ENCODE data around the gene SPDEF.

The SPDEF gene

DNA sequence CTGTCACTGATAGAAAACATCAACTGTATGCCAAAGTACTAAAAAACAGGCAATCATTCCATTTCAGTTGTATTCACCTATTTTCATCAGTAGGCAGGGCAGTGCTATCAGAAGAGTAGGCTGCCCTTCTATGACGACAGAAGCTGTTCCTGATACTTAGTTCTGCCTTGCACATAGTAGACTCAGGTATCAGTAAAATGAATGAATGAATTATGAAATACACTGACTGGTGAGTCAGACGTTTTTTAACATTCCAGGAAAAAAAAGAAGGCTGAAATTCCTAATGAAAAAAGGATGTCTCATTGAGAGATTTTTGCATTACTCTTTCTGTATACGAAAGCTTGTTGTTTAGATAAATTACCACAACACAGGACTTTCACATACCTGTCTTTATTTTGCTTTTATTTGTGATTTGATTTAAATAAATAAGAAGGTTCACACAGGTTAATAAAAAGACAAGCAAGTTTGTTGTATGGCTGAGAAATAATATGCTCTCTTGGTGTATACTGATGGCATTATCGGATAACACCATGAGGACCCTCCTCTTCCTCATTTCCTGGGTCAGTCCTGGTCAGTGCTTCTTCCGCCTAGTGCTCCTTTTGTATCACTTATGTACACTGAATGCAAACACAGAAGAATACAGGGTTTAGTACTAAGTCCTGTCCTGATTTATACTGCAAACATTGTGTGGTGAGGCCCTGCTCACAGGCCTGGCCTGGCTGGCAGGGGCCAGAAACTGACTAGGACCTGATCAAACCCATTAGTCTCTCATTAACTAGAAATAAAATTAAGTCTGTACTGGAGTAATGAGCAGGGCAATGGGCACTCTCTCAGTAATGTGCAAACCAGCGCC lies 39.4 kb upstream of the SPDEF start:
- H3K36me3 ChIP-seq (ENCODE audit: insufficient read depth, low read length), result peaks cover 13% of the 10 kb centered on the region
- H3K9me3 ChIP-seq (ENCODE audit: low read length), result no peaks in the 10 kb centered on the region
- no peaks in the 10 kb centered on the region for H4K20me1 ChIP-seq (ENCODE audit: insufficient read depth, low read length)
- H3K4me2 ChIP-seq (ENCODE audit: low read length), result no peak overlapping the region
- H3K79me2 ChIP-seq (ENCODE audit: insufficient read depth, low read length), result peaks cover 12% of the 10 kb centered on the region; the same call in 1 of the 2 replicates
- no peak overlapping the region for H2AFZ ChIP-seq (ENCODE audit: low read length)
- H3K27me3 ChIP-seq (ENCODE audit: insufficient read depth, low read length), result no peaks in the 10 kb centered on the region
- H3K27ac ChIP-seq (ENCODE audit: low read depth, low read length, poor library complexity, severe bottlenecking), result peak overlapping the region; percentile 15
- no peak for TF ChIP-seq EZH2 (IDR thresholded peaks at IDR 0.05; ENCODE audit: borderline replicate concordance, low read length)
- TF ChIP-seq, protein P1, sequence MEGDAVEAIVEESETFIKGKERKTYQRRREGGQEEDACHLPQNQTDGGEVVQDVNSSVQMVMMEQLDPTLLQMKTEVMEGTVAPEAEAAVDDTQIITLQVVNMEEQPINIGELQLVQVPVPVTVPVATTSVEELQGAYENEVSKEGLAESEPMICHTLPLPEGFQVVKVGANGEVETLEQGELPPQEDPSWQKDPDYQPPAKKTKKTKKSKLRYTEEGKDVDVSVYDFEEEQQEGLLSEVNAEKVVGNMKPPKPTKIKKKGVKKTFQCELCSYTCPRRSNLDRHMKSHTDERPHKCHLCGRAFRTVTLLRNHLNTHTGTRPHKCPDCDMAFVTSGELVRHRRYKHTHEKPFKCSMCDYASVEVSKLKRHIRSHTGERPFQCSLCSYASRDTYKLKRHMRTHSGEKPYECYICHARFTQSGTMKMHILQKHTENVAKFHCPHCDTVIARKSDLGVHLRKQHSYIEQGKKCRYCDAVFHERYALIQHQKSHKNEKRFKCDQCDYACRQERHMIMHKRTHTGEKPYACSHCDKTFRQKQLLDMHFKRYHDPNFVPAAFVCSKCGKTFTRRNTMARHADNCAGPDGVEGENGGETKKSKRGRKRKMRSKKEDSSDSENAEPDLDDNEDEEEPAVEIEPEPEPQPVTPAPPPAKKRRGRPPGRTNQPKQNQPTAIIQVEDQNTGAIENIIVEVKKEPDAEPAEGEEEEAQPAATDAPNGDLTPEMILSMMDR (IDR thresholded peaks at IDR 0.05; ENCODE audit: low read length), result no peak
- H3K4me1 ChIP-seq (ENCODE audit: insufficient read depth, low read length, severe bottlenecking), result peaks cover 32% of the 10 kb centered on the region
- H3F3A ChIP-seq (ENCODE audit: insufficient read depth, low read length), result no peaks in the 10 kb centered on the region
- H3K4me3 ChIP-seq (ENCODE audit: low read depth, low read length, poor library complexity, severe bottlenecking), result no peak overlapping the region
- no peak overlapping the region for H3K9ac ChIP-seq (ENCODE audit: low read length)
- no peaks in the 10 kb centered on the region for H3K9me2 ChIP-seq (ENCODE audit: low read depth, low read length)

DNA sequence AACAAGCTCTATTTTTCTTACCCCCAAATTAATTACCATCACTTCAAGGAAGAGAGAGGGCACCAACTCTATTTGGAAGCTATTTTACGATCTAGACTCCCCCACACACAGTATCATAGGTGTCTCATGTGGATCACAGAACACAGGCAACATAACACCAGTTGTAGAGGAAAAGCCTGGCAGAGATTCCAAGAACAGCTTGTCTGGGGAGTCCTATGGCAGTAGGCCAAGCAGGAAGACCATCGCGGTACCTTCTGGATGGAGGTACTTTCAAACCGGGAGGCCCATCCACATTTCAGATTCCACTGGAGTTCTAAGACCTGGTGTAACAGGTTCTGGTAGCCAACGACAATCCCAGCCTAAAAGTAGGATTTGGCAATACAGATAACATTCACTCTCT lies 37.6 kb upstream of the SPDEF start:
- H3K79me2 ChIP-seq (ENCODE audit: insufficient read depth, low read length), result peaks cover 12% of the 10 kb centered on the region; the same call in 1 of the 2 replicates
- H3F3A ChIP-seq (ENCODE audit: insufficient read depth, low read length), result no peaks in the 10 kb centered on the region
- no peaks in the 10 kb centered on the region for H3K27me3 ChIP-seq (ENCODE audit: insufficient read depth, low read length)
- H4K20me1 ChIP-seq (ENCODE audit: insufficient read depth, low read length), result no peaks in the 10 kb centered on the region
- no peaks in the 10 kb centered on the region for H3K9me2 ChIP-seq (ENCODE audit: low read depth, low read length)
- no peak overlapping the region for H3K27ac ChIP-seq (ENCODE audit: low read depth, low read length, poor library complexity, severe bottlenecking)
- H3K4me2 ChIP-seq (ENCODE audit: low read length), result no peak overlapping the region
- H3K4me3 ChIP-seq (ENCODE audit: low read depth, low read length, poor library complexity, severe bottlenecking), result no peak overlapping the region
- no peak overlapping the region for H3K9ac ChIP-seq (ENCODE audit: low read length)
- no peak overlapping the region for H2AFZ ChIP-seq (ENCODE audit: low read length)
- H3K9me3 ChIP-seq (ENCODE audit: low read length), result no peaks in the 10 kb centered on the region
- H3K4me1 ChIP-seq (ENCODE audit: insufficient read depth, low read length, severe bottlenecking), result peaks cover 32% of the 10 kb centered on the region
- peaks cover 31% of the 10 kb centered on the region for H3K36me3 ChIP-seq (ENCODE audit: insufficient read depth, low read length)
- no peak for TF ChIP-seq EZH2 (IDR thresholded peaks at IDR 0.05; ENCODE audit: borderline replicate concordance, low read length)
- TF ChIP-seq, protein P1 (IDR thresholded peaks at IDR 0.05; ENCODE audit: low read length), result no peak

DNA sequence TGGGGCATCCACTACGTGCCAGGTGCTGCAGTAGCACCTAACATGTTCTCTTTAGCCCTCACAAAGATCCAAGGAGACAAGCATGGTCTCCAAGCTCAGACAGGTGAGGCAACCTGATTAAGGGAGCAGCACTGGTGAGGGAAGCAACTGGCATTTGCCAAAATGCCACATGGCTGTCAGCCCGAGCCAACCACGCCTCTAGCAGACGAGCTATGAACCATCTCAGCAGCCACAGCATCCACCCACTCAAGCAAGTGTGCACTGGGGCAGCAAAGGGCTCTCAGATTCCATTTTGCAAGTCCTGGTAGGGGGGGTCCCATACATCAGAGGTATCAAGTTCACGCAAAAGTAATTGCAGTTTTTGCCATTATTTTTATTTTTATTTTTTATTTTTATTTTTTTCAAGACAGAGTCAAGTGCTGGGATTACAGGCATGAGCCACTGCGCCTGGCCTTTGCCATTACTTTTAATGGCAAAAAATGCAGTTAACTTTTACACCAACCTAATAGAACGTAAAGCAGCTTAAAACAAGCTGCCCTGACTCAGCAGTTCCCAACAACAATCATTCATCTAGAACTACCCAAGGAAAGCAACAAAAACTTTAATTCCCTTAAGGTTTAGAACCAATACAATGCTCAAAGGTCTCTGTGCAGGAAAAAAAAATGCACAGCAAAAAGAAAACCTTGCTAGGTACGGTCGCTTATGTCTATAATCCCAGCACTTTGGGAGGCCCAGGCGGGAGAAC lies 36.3 kb upstream of the SPDEF start:
- no peaks in the 10 kb centered on the region for H3K9me3 ChIP-seq (ENCODE audit: low read length)
- peak overlapping the region; percentile 18; the same call in 1 of the 2 replicates for H3K4me2 ChIP-seq (ENCODE audit: low read length)
- no peak for TF ChIP-seq EZH2 (IDR thresholded peaks at IDR 0.05; ENCODE audit: borderline replicate concordance, low read length)
- H3K4me1 ChIP-seq (ENCODE audit: insufficient read depth, low read length, severe bottlenecking), result peaks cover 25% of the 10 kb centered on the region
- no peak overlapping the region for H3K4me3 ChIP-seq (ENCODE audit: low read depth, low read length, poor library complexity, severe bottlenecking)
- H3K27ac ChIP-seq (ENCODE audit: low read depth, low read length, poor library complexity, severe bottlenecking), result no peak overlapping the region
- no peak overlapping the region for H2AFZ ChIP-seq (ENCODE audit: low read length)
- H4K20me1 ChIP-seq (ENCODE audit: insufficient read depth, low read length), result no peaks in the 10 kb centered on the region
- H3F3A ChIP-seq (ENCODE audit: insufficient read depth, low read length), result no peaks in the 10 kb centered on the region
- H3K9ac ChIP-seq (ENCODE audit: low read length), result no peak overlapping the region
- no peaks in the 10 kb centered on the region for H3K27me3 ChIP-seq (ENCODE audit: insufficient read depth, low read length)
- H3K79me2 ChIP-seq (ENCODE audit: insufficient read depth, low read length), result 0 out of 2 replicates have a peak, but pooled peaks cover 8% of the 10 kb centered on the region
- no peaks in the 10 kb centered on the region for H3K9me2 ChIP-seq (ENCODE audit: low read depth, low read length)
- peaks cover 45% of the 10 kb centered on the region for H3K36me3 ChIP-seq (ENCODE audit: insufficient read depth, low read length)
